ENCODE results near the gene TM7SF3.
"Not testable (repeated sequence)": the region's sequence is repeated elsewhere in the genome, so short reads cannot be mapped to it uniquely, and the experiment has no call there.

TM7SF3 gene

DNA sequence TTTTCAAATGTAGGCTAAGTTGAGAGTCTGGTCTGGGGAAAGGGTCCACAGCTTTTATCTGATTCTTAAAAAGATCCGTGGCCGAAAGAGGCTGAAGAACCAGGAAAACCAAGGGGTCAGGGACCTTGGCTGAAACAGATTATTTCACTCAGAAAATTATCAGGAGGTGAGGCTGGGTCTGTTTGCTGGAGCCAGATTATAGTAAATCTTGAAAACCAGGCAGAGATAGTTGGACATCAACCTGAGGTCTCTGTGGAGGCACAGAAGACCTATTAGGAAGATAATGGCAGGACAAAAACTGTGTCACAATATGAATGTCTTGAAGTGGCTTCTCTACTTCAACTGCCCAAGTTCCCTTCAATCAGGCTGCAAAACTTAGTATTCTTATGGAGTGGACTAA, 6.6 kb upstream of the TM7SF3 start:
- Histone ChIP-seq H3K9me3 (ENCODE audit: insufficient read depth, low read length) (no peaks in the 10 kb centered on the region), H3K4me1 (ENCODE audit: low read length) (peaks cover 10% of the 10 kb centered on the region; the same call in 1 of the 2 replicates), H3K4me2 (ENCODE audit: low read length) (no peak overlapping the region)

GRCh38 chr12:27018037-27018436, 3.9 kb upstream of the TM7SF3 start:
- Histone ChIP-seq H3K4me3 (ENCODE audit: low read length) (no peak overlapping the region), H3K36me3 (replicated peaks; ENCODE audit: low read depth, low read length) (no peaks in the 10 kb centered on the region), H3K9me3 (ENCODE audit: insufficient read depth, low read length) (no peaks in the 10 kb centered on the region), H2AFZ (ENCODE audit: low read depth, low read length) (no peak overlapping the region), H4K20me1 (ENCODE audit: insufficient read depth, low read length) (no peaks in the 10 kb centered on the region), H3K4me2 (ENCODE audit: low read length) (no peak overlapping the region), H3K27me3 (ENCODE audit: low read depth, low read length) (peaks cover 7% of the 10 kb centered on the region; the same call in 1 of the 2 replicates), H3K79me2 (ENCODE audit: low read length) (peaks cover 8% of the 10 kb centered on the region), H3K27ac (ENCODE audit: low read length) (no peak overlapping the region), H3K9ac (ENCODE audit: low read length) (no peak overlapping the region), H3K4me1 (ENCODE audit: low read length) (peaks cover 23% of the 10 kb centered on the region)
- TF ChIP-seq CTCF (IDR thresholded peaks at IDR 0.05; ENCODE audit: low read depth, low read length) = no peak
- TF ChIP-seq EZH2phosphoT487 (IDR thresholded peaks at IDR 0.05; ENCODE audit: low read depth) = no peak

More for the DNA sequence above, 6.6 kb upstream of the TM7SF3 start:
- H3K27me3 ChIP-seq (ENCODE audit: low read depth, low read length) = peaks cover 7% of the 10 kb centered on the region; the same call in 1 of the 2 replicates
- H3K27ac ChIP-seq (ENCODE audit: low read length) = no peak overlapping the region
- H3K79me2 ChIP-seq (ENCODE audit: low read length) = peaks cover 18% of the 10 kb centered on the region
- H3K4me3 ChIP-seq (ENCODE audit: low read length) = no peak overlapping the region
- no peaks in the 10 kb centered on the region for H4K20me1 ChIP-seq (ENCODE audit: insufficient read depth, low read length)
- H2AFZ ChIP-seq (ENCODE audit: low read depth, low read length) = no peak overlapping the region
- no peak overlapping the region for H3K9ac ChIP-seq (ENCODE audit: low read length)
- TF ChIP-seq CTCF (IDR thresholded peaks at IDR 0.05; ENCODE audit: low read depth, low read length) = no peak
- no peak for TF ChIP-seq EZH2phosphoT487 (IDR thresholded peaks at IDR 0.05; ENCODE audit: low read depth)
- H3K36me3 ChIP-seq (replicated peaks; ENCODE audit: low read depth, low read length) = no peaks in the 10 kb centered on the region

DNA sequence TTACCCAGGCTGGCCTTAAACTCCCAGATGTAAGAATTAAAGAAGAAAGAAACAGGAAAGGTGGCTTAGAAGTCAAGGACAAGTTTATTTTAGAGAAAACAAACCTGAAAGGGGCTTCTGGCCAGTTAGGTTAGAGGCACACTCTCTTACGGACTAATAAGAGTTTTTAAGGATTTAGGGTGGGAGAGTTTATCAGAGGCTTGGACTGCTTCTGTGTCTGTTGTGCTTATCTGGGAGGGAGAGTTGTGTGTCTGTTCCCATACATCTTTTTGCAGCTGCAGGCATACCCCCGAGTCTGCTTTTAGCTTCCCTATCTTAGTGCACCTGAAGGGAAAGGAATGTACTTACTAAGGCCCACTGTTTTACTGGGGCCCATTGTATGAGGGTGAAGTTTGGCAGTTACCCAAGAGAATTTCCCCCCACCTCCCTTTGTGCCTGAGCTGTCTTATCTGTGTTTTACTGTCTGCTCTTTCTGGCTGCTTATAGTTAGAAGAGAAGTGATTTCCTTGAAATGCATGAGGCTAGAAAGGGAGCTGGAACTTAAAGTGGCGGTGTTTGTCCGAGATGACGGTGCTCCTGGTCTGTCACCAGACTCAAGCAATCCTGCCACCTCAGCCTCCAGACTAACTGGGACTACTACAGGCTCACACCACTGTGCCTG, 3.1 kb upstream of the TM7SF3 start:
- not testable (repeated sequence) for H3K4me2 ChIP-seq (ENCODE audit: low read length)

GRCh38 chr12:27015730-27016076, 1.5 kb upstream of the TM7SF3 start:
- no peak overlapping the region for H3K9ac ChIP-seq (ENCODE audit: low read length)

More for the DNA sequence above, 3.1 kb upstream of the TM7SF3 start:
- H3K27me3 ChIP-seq (ENCODE audit: low read depth, low read length); H3K9me3 ChIP-seq (ENCODE audit: insufficient read depth, low read length); H3K4me3 ChIP-seq (ENCODE audit: low read length); H3K79me2 ChIP-seq (ENCODE audit: low read length); H4K20me1 ChIP-seq (ENCODE audit: insufficient read depth, low read length); H3K9ac ChIP-seq (ENCODE audit: low read length); H2AFZ ChIP-seq (ENCODE audit: low read depth, low read length); H3K27ac ChIP-seq (ENCODE audit: low read length); H3K36me3 ChIP-seq (replicated peaks; ENCODE audit: low read depth, low read length): not testable (repeated sequence)
- H3K4me1 ChIP-seq (ENCODE audit: low read length) = peaks cover 27% of the 10 kb centered on the region

More at GRCh38 chr12:27015730-27016076, 1.5 kb upstream of the TM7SF3 start:
- peaks cover 4% of the 10 kb centered on the region; the same call in 1 of the 2 replicates for H3K27me3 ChIP-seq (ENCODE audit: low read depth, low read length)
- no peaks in the 10 kb centered on the region for H3K9me3 ChIP-seq (ENCODE audit: insufficient read depth, low read length)
- peak overlapping the region; percentile 11; the same call in 1 of the 2 replicates for H3K4me3 ChIP-seq (ENCODE audit: low read length)
- H4K20me1 ChIP-seq (ENCODE audit: insufficient read depth, low read length) = no peaks in the 10 kb centered on the region
- no peak overlapping the region for H2AFZ ChIP-seq (ENCODE audit: low read depth, low read length)
- peaks cover 4% of the 10 kb centered on the region; the same call in 1 of the 2 replicates for H3K79me2 ChIP-seq (ENCODE audit: low read length)
- no peak overlapping the region for H3K27ac ChIP-seq (ENCODE audit: low read length)
- peaks cover 24% of the 10 kb centered on the region for H3K4me1 ChIP-seq (ENCODE audit: low read length)
- TF ChIP-seq CTCF (IDR thresholded peaks at IDR 0.05; ENCODE audit: low read depth, low read length) (peak; percentile 56), EZH2phosphoT487 (IDR thresholded peaks at IDR 0.05; ENCODE audit: low read depth) (no peak)
- H3K36me3 ChIP-seq (replicated peaks; ENCODE audit: low read depth, low read length) = no peaks in the 10 kb centered on the region
- peak overlapping the region; percentile 86 for H3K4me2 ChIP-seq (ENCODE audit: low read length)
